Measurements from ENCODE around the gene ITM2C.
A peak's percentile ranks its signal among the peaks of the same experiment; 100 is the strongest.

The ITM2C gene

GRCh38 chr2:230823264-230823964 lies 41.3 kb upstream of the ITM2C start:
- Histone ChIP-seq H3K4me1 (ENCODE audit: insufficient read depth, low read length, severe bottlenecking) (no peaks in the 10 kb centered on the region), H4K20me1 (ENCODE audit: insufficient read depth, low read length) (no peaks in the 10 kb centered on the region), H3K4me3 (ENCODE audit: low read depth, low read length, poor library complexity, severe bottlenecking) (no peak overlapping the region), H2AFZ (ENCODE audit: low read length) (no peak overlapping the region), H3K27me3 (ENCODE audit: insufficient read depth, low read length) (peaks cover 3% of the 10 kb centered on the region; the same call in 1 of the 2 replicates), H3K27ac (ENCODE audit: low read depth, low read length, poor library complexity, severe bottlenecking) (no peak overlapping the region), H3K79me2 (ENCODE audit: insufficient read depth, low read length) (no peaks in the 10 kb centered on the region), H3K9ac (ENCODE audit: low read length) (no peak overlapping the region), H3F3A (ENCODE audit: insufficient read depth, low read length) (no peaks in the 10 kb centered on the region), H3K4me2 (ENCODE audit: low read length) (no peak overlapping the region), H3K9me3 (ENCODE audit: low read length) (peaks cover 4% of the 10 kb centered on the region; the same call in 1 of the 2 replicates), H3K36me3 (ENCODE audit: insufficient read depth, low read length) (peaks cover 19% of the 10 kb centered on the region), H3K9me2 (ENCODE audit: low read depth, low read length) (no peaks in the 10 kb centered on the region)
- no peak for TF ChIP-seq CTCF (IDR thresholded peaks at IDR 0.05; ENCODE audit: low read length)
- TF ChIP-seq EZH2 (IDR thresholded peaks at IDR 0.05; ENCODE audit: borderline replicate concordance, low read length): no peak

- H3K27ac ChIP-seq (ENCODE audit: low read depth, low read length, poor library complexity, severe bottlenecking): no peak overlapping the region
- no peaks in the 10 kb centered on the region for H3K9me2 ChIP-seq (ENCODE audit: low read depth, low read length)
- no peak overlapping the region for H2AFZ ChIP-seq (ENCODE audit: low read length)
- H3K4me1 ChIP-seq (ENCODE audit: insufficient read depth, low read length, severe bottlenecking): no peaks in the 10 kb centered on the region
- H3K36me3 ChIP-seq (ENCODE audit: insufficient read depth, low read length): peaks cover 8% of the 10 kb centered on the region
- H3K79me2 ChIP-seq (ENCODE audit: insufficient read depth, low read length): no peaks in the 10 kb centered on the region
- H4K20me1 ChIP-seq (ENCODE audit: insufficient read depth, low read length): no peaks in the 10 kb centered on the region
- no peak overlapping the region for H3K4me3 ChIP-seq (ENCODE audit: low read depth, low read length, poor library complexity, severe bottlenecking)
- peak; percentile 71 for TF ChIP-seq CTCF (IDR thresholded peaks at IDR 0.05; ENCODE audit: low read length)
- no peak for TF ChIP-seq EZH2 (IDR thresholded peaks at IDR 0.05; ENCODE audit: borderline replicate concordance, low read length)
- no peaks in the 10 kb centered on the region for H3F3A ChIP-seq (ENCODE audit: insufficient read depth, low read length)
- peaks cover 4% of the 10 kb centered on the region; the same call in 1 of the 2 replicates for H3K9me3 ChIP-seq (ENCODE audit: low read length)
- H3K9ac ChIP-seq (ENCODE audit: low read length): no peak overlapping the region
- no peak overlapping the region for H3K4me2 ChIP-seq (ENCODE audit: low read length)
- H3K27me3 ChIP-seq (ENCODE audit: insufficient read depth, low read length): peaks cover 12% of the 10 kb centered on the region; the same call in 1 of the 2 replicates
Observed at GRCh38 chr2:230824406-230824978, 40.2 kb upstream of the ITM2C start.

GRCh38 chr2:230825354-230825753 lies 39.4 kb upstream of the ITM2C start:
- no peaks in the 10 kb centered on the region for H3F3A ChIP-seq (ENCODE audit: insufficient read depth, low read length)
- H3K79me2 ChIP-seq (ENCODE audit: insufficient read depth, low read length): no peaks in the 10 kb centered on the region
- TF ChIP-seq EZH2 (IDR thresholded peaks at IDR 0.05; ENCODE audit: borderline replicate concordance, low read length) (no peak), CTCF (IDR thresholded peaks at IDR 0.05; ENCODE audit: low read length) (no peak)
- H3K9me2 ChIP-seq (ENCODE audit: low read depth, low read length): no peaks in the 10 kb centered on the region
- H3K36me3 ChIP-seq (ENCODE audit: insufficient read depth, low read length): peaks cover 3% of the 10 kb centered on the region
- H3K4me3 ChIP-seq (ENCODE audit: low read depth, low read length, poor library complexity, severe bottlenecking): no peak overlapping the region
- peaks cover 12% of the 10 kb centered on the region; the same call in 1 of the 2 replicates for H3K27me3 ChIP-seq (ENCODE audit: insufficient read depth, low read length)
- no peak overlapping the region for H3K9ac ChIP-seq (ENCODE audit: low read length)
- H3K4me2 ChIP-seq (ENCODE audit: low read length): no peak overlapping the region
- no peak overlapping the region for H2AFZ ChIP-seq (ENCODE audit: low read length)
- H3K4me1 ChIP-seq (ENCODE audit: insufficient read depth, low read length, severe bottlenecking): no peaks in the 10 kb centered on the region
- peaks cover 4% of the 10 kb centered on the region; the same call in 1 of the 2 replicates for H3K9me3 ChIP-seq (ENCODE audit: low read length)
- no peaks in the 10 kb centered on the region for H4K20me1 ChIP-seq (ENCODE audit: insufficient read depth, low read length)
- no peak overlapping the region for H3K27ac ChIP-seq (ENCODE audit: low read depth, low read length, poor library complexity, severe bottlenecking)

Data from OCI-LY1 (cell line).